Kasumi-1 (cell line): ENCODE measurements around the gene CNDP1.
"Not testable (repeated sequence)": the region's sequence is repeated elsewhere in the genome, so short reads cannot be mapped to it uniquely, and the experiment has no call there.

ENCODE experiments used
- DNase-seq, 2 experiments: peaks; one replicate each; lab custom pipeline; 2025; lab: John Stamatoyannopoulos, UW

The CNDP1 gene

GRCh38 chr18:74520096-74520833, 14.0 kb upstream of the CNDP1 start:
- no peak for DNase-seq

- no peak for DNase-seq
Observed at GRCh38 chr18:74521068-74521725, 13.1 kb upstream of the CNDP1 start.

- no peak for DNase-seq
Observed at GRCh38 chr18:74522635-74523548, 11.4 kb upstream of the CNDP1 start.

- no peak for DNase-seq
Observed at GRCh38 chr18:74524097-74524496, 10.2 kb upstream of the CNDP1 start.

GRCh38 chr18:74524915-74525314, 9.4 kb upstream of the CNDP1 start:
- not testable (repeated sequence) for DNase-seq

GRCh38 chr18:74525741-74526140, 8.6 kb upstream of the CNDP1 start:
- no peak for DNase-seq

GRCh38 chr18:74526488-74526887, 7.8 kb upstream of the CNDP1 start:
- no peak for DNase-seq

- DNase-seq = no peak
Observed at GRCh38 chr18:74528478-74528877, 5.8 kb upstream of the CNDP1 start.

- DNase-seq = no peak
Observed at GRCh38 chr18:74528913-74529312, 5.4 kb upstream of the CNDP1 start.

- DNase-seq = no peak
Observed at GRCh38 chr18:74529378-74529777, 4.9 kb upstream of the CNDP1 start.

GRCh38 chr18:74529811-74530583, 4.3 kb upstream of the CNDP1 start:
- DNase-seq = no peak

- no peak for DNase-seq
Observed at GRCh38 chr18:74530584-74530862, 3.8 kb upstream of the CNDP1 start.

- DNase-seq = no peak
Observed at GRCh38 chr18:74531043-74531442, 3.3 kb upstream of the CNDP1 start.

GRCh38 chr18:74532511-74533025, 1.7 kb upstream of the CNDP1 start:
- no peak for DNase-seq

- DNase-seq = no peak
Observed at GRCh38 chr18:74533666-74534065, 634 bp upstream of the CNDP1 start.

GRCh38 chr18:74534981-74535649, 815 bp downstream of the CNDP1 start:
- no peak for DNase-seq

GRCh38 chr18:74539289-74539688, 5.0 kb downstream of the CNDP1 start:
- no peak for DNase-seq

GRCh38 chr18:74540652-74541421, 6.5 kb downstream of the CNDP1 start:
- no peak for DNase-seq

- no peak for DNase-seq
Observed at GRCh38 chr18:74541703-74542555, 7.6 kb downstream of the CNDP1 start.

GRCh38 chr18:74544898-74545297, 10.6 kb downstream of the CNDP1 start:
- DNase-seq = no peak
